GM23338 (cell line): Measurements from ENCODE around the gene FUT8.

Experiments
- CREB1 ChIP-seq: fragments of 250-450 bp; sonication (Bioruptor Pico); IDR thresholded peaks from 2 replicates; pipeline ENCODE4 v1.5.0; 2020; ENCODE audit warnings: low read depth, mild to moderate bottlenecking, moderate library complexity
- ETS1 ChIP-seq: IDR thresholded peaks from 2 replicates; pipeline ENCODE4 v1.6.1; 2016; ENCODE audit warnings: antibody characterized with exemption
- EZH2 ChIP-seq: fragments of 200-600 bp; sonication (generic); IDR thresholded peaks from one replicate; pipeline ENCODE4 v1.8.0; 2017; ENCODE audit warnings: antibody characterized with exemption, mild to moderate bottlenecking, low read depth; ENCODE audit not compliant: unreplicated experiment
- EZH2phosphoT487 ChIP-seq: fragments of 200-600 bp; sonication (generic); IDR thresholded peaks from one replicate; pipeline ENCODE4 v1.8.1; 2018; ENCODE audit warnings: antibody characterized with exemption; ENCODE audit not compliant: unreplicated experiment
- JUNB ChIP-seq: IDR thresholded peaks from one replicate; pipeline ENCODE4 v1.6.1; 2016; ENCODE audit warnings: antibody characterized with exemption; ENCODE audit not compliant: unreplicated experiment
- POLR2AphosphoS5 ChIP-seq: IDR thresholded peaks from 2 replicates; pipeline ENCODE4 v1.6.1; 2016; ENCODE audit warnings: antibody characterized with exemption, low read depth
- TF ChIP-seq, protein P1 (sequence below), 2 experiments: fragments of 200-600 bp in 1 of 2; sonication (generic) in 1 of 2; conservative IDR thresholded peaks; 2 replicates each; pipeline versions ENCODE4 v1.5.1 to v1.6.1; 2016 to 2017; ENCODE audit warnings: antibody characterized with exemption in 2 of 2, low read depth in 2 of 2, mild to moderate bottlenecking in 2 of 2, moderate library complexity in 1 of 2
- TF ChIP-seq, protein P2 (sequence below): IDR thresholded peaks from one replicate; pipeline ENCODE4 v1.6.1; 2018; ENCODE audit warnings: antibody characterized with exemption; ENCODE audit not compliant: unreplicated experiment

GRCh38 chr14:65604936-65605335, 192.4 kb downstream of the FUT8 start:
- no peak for TF ChIP-seq POLR2AphosphoS5
- TF ChIP-seq, protein P1, sequence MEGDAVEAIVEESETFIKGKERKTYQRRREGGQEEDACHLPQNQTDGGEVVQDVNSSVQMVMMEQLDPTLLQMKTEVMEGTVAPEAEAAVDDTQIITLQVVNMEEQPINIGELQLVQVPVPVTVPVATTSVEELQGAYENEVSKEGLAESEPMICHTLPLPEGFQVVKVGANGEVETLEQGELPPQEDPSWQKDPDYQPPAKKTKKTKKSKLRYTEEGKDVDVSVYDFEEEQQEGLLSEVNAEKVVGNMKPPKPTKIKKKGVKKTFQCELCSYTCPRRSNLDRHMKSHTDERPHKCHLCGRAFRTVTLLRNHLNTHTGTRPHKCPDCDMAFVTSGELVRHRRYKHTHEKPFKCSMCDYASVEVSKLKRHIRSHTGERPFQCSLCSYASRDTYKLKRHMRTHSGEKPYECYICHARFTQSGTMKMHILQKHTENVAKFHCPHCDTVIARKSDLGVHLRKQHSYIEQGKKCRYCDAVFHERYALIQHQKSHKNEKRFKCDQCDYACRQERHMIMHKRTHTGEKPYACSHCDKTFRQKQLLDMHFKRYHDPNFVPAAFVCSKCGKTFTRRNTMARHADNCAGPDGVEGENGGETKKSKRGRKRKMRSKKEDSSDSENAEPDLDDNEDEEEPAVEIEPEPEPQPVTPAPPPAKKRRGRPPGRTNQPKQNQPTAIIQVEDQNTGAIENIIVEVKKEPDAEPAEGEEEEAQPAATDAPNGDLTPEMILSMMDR (conservative IDR thresholded peaks at IDR 0.05; ENCODE audit: low read depth in 2 of 2) = no peak
- no peak for TF ChIP-seq EZH2phosphoT487
- TF ChIP-seq, protein P2, sequence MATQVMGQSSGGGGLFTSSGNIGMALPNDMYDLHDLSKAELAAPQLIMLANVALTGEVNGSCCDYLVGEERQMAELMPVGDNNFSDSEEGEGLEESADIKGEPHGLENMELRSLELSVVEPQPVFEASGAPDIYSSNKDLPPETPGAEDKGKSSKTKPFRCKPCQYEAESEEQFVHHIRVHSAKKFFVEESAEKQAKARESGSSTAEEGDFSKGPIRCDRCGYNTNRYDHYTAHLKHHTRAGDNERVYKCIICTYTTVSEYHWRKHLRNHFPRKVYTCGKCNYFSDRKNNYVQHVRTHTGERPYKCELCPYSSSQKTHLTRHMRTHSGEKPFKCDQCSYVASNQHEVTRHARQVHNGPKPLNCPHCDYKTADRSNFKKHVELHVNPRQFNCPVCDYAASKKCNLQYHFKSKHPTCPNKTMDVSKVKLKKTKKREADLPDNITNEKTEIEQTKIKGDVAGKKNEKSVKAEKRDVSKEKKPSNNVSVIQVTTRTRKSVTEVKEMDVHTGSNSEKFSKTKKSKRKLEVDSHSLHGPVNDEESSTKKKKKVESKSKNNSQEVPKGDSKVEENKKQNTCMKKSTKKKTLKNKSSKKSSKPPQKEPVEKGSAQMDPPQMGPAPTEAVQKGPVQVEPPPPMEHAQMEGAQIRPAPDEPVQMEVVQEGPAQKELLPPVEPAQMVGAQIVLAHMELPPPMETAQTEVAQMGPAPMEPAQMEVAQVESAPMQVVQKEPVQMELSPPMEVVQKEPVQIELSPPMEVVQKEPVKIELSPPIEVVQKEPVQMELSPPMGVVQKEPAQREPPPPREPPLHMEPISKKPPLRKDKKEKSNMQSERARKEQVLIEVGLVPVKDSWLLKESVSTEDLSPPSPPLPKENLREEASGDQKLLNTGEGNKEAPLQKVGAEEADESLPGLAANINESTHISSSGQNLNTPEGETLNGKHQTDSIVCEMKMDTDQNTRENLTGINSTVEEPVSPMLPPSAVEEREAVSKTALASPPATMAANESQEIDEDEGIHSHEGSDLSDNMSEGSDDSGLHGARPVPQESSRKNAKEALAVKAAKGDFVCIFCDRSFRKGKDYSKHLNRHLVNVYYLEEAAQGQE = no peak
- no peak for TF ChIP-seq EZH2
- TF ChIP-seq ETS1 = no peak
- no peak for TF ChIP-seq JUNB
- no peak for TF ChIP-seq CREB1 (CRISPR knock-in tag)
